GM23338 (cell line): ENCODE measurements around the gene SPDYE2B.
"Not testable (repeated sequence)": the region's sequence is repeated elsewhere in the genome, so short reads cannot be mapped to it uniquely, and the experiment has no call there.

ENCODE experiments used
- CREB1 ChIP-seq: fragments of 250-450 bp; sonication (Bioruptor Pico); IDR thresholded peaks from 2 replicates; pipeline ENCODE4 v1.5.0; 2020; ENCODE audit warnings: low read depth, mild to moderate bottlenecking, moderate library complexity
- CTCF ChIP-seq, 2 experiments: fragments of 200-600 bp in 1 of 2; sonication (generic) in 1 of 2; conservative IDR thresholded peaks; 2 replicates each; pipeline versions ENCODE4 v1.5.1 to v1.6.1; 2016 to 2017; ENCODE audit warnings: antibody characterized with exemption in 2 of 2, low read depth in 2 of 2, mild to moderate bottlenecking in 2 of 2, moderate library complexity in 1 of 2
- EZH2 ChIP-seq: fragments of 200-600 bp; sonication (generic); IDR thresholded peaks from one replicate; pipeline ENCODE4 v1.8.0; 2017; ENCODE audit warnings: antibody characterized with exemption, mild to moderate bottlenecking, low read depth; ENCODE audit not compliant: unreplicated experiment
- EZH2phosphoT487 ChIP-seq: fragments of 200-600 bp; sonication (generic); IDR thresholded peaks from one replicate; pipeline ENCODE4 v1.8.1; 2018; ENCODE audit warnings: antibody characterized with exemption; ENCODE audit not compliant: unreplicated experiment
- JUNB ChIP-seq: IDR thresholded peaks from one replicate; pipeline ENCODE4 v1.6.1; 2016; ENCODE audit warnings: antibody characterized with exemption; ENCODE audit not compliant: unreplicated experiment
- NANOG ChIP-seq: IDR thresholded peaks from 2 replicates; pipeline ENCODE4 v1.6.1; 2016; ENCODE audit warnings: antibody characterized with exemption, borderline replicate concordance
- POLR2AphosphoS5 ChIP-seq: IDR thresholded peaks from 2 replicates; pipeline ENCODE4 v1.6.1; 2016; ENCODE audit warnings: antibody characterized with exemption, low read depth
- REST ChIP-seq: IDR thresholded peaks from one replicate; pipeline ENCODE4 v1.6.1; 2018; ENCODE audit warnings: antibody characterized with exemption; ENCODE audit not compliant: unreplicated experiment
- STAT1 ChIP-seq: IDR thresholded peaks from one replicate; pipeline ENCODE4 v1.6.1; 2016; ENCODE audit warnings: antibody characterized with exemption; ENCODE audit not compliant: unreplicated experiment
- ZNF114 ChIP-seq: fragments of 250-450 bp; sonication (Bioruptor Pico); IDR thresholded peaks from 2 replicates; pipeline ENCODE4 v1.5.0; 2020; ENCODE audit warnings: mild to moderate bottlenecking, moderate library complexity
- TF ChIP-seq, protein P1 (sequence below): IDR thresholded peaks from 2 replicates; pipeline ENCODE4 v1.6.1; 2016; ENCODE audit warnings: antibody characterized with exemption

DNA sequence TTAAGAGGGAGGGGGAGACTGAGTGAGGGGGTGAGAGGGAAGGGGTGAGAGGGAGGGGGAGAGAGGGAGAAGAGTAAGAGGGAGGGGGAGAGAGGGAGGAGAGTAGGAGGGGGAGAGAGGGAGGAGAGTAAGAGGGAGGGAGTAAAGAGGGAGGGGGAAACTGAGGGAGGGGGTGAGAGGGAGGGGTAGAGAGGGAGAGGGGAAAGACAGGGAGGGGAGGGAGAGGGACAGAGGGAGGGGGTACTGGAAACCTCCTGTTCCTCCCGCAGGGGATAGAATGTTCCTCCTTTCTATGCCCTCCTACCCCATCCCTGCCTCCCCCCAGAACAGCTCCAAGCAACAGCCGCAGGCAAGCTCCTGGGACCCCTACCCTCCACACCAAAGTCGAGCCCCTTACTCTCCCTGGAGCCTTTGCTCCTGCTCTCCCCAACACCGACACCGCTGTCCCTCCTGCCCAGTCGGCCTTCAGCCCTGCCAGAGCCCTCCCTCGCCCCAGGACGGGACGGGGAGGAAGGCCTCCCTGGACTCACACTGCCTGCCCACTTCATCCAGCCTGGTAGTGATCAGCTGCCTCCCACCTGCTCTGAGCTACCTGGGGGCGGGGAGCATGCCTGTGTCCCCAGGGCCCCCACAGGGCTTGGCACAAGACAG is 38.3 kb upstream of the SPDYE2B start:
- TF ChIP-seq CTCF (conservative IDR thresholded peaks at IDR 0.05; ENCODE audit: low read depth in 2 of 2); POLR2AphosphoS5; EZH2; CREB1 (CRISPR knock-in tag); EZH2phosphoT487; ZNF114 (CRISPR knock-in tag); JUNB; STAT1; REST; NANOG: not testable (repeated sequence)
- TF ChIP-seq, protein P1, sequence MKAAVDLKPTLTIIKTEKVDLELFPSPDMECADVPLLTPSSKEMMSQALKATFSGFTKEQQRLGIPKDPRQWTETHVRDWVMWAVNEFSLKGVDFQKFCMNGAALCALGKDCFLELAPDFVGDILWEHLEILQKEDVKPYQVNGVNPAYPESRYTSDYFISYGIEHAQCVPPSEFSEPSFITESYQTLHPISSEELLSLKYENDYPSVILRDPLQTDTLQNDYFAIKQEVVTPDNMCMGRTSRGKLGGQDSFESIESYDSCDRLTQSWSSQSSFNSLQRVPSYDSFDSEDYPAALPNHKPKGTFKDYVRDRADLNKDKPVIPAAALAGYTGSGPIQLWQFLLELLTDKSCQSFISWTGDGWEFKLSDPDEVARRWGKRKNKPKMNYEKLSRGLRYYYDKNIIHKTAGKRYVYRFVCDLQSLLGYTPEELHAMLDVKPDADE, result not testable (repeated sequence)
